Measurements from ENCODE around the gene MYPOP. TPM values are rescaled to one million over a fixed set of nuclear protein-coding genes. Genes with fewer than 3 reads are reported as not detected.

Gene MYPOP
- total and polyA plus RNA-seq, 9 of the 15 experiments (the other 6 are each of a cell fraction or from before 2014, with no cell fraction given), result 0.32 to 7.6 (median 1.6) TPM

DNA sequence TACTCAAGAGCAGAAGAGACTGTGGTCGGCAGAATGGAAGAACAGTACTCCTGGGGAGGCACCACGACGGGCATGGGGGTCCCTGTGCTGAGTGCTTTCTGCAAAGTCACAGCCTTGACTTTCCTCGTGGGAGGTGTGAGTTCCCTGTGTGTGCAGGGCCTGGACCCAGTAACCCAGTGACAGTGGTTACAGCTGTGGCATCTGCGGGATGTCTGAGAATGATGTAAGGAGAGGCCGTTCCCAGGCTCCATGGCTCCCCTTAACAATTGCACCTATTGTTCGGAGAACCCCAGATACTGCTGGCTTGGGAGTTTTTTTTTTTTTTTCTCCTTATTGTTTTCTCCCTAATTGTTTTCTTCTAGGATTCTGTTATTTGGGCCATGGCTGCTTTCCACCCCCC lies 17.3 kb upstream of the MYPOP start:
- TF ChIP-seq TARDBP (IDR thresholded peaks at IDR 0.05) (no peak), PTRF (tag; IDR thresholded peaks at IDR 0.05) (no peak), AFF4 (CRISPR knock-in tag; IDR thresholded peaks at IDR 0.05) (no peak), ELK1 (CRISPR knock-in tag; IDR thresholded peaks at IDR 0.05) (no peak), FOXJ2 (tag; IDR thresholded peaks at IDR 0.05) (no peak), HMG20B (CRISPR knock-in tag; IDR thresholded peaks at IDR 0.05) (no peak), ZBTB49 (CRISPR knock-in tag; IDR thresholded peaks at IDR 0.05; ENCODE audit: borderline replicate concordance) (no peak)
- TF ChIP-seq, protein P1, sequence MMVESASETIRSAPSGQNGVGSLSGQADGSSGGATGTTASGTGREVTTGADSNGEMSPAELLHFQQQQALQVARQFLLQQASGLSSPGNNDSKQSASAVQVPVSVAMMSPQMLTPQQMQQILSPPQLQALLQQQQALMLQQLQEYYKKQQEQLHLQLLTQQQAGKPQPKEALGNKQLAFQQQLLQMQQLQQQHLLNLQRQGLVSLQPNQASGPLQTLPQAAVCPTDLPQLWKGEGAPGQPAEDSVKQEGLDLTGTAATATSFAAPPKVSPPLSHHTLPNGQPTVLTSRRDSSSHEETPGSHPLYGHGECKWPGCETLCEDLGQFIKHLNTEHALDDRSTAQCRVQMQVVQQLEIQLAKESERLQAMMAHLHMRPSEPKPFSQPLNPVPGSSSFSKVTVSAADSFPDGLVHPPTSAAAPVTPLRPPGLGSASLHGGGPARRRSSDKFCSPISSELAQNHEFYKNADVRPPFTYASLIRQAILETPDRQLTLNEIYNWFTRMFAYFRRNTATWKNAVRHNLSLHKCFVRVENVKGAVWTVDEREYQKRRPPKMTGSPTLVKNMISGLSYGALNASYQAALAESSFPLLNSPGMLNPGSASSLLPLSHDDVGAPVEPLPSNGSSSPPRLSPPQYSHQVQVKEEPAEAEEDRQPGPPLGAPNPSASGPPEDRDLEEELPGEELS (CRISPR knock-in tag; IDR thresholded peaks at IDR 0.05; ENCODE audit: borderline replicate concordance), result no peak
- BruUV-seq (replicated peaks), result no TSS peak
- ChIA-PET CTCF (ENCODE audit: low intra/inter-chr PET ratio) (interaction anchor here (0.6 kb wide), 1 partner anchor 41 kb away, joined by 3 read pairs; no protein-coding TSS in a partner anchor), POLR2A (interaction anchor here (0.6 to 1.2 kb wide), 3 partner anchors 17 to 1564 kb away, joined by 3 to 4 read pairs (median 3); partner anchors contain the start of genes KPTN and MYPOP)
- Histone ChIP-seq H3K79me2 (ENCODE audit: control insufficient read depth, insufficient read depth, low read length) (no peaks in the 10 kb centered on the region), H3K27ac (ENCODE audit: extremely low read depth, low read depth, low read length) (no peak overlapping the region), H3K4me1 (replicated peaks in 1 of 2; ENCODE audit: control insufficient read depth in 2 of 2, insufficient read depth in 2 of 2, low read length in 2 of 2) (peaks cover 5 to 7% of the 10 kb centered on the region in 2 experiments; a peak in 3 of 5 replicates), H3K4me2 (ENCODE audit: insufficient read depth, low read length) (no peak overlapping the region), H4K20me1 (replicated peaks; ENCODE audit: control insufficient read depth, insufficient read depth, low read length) (no peaks in the 10 kb centered on the region), H3K9ac (ENCODE audit: insufficient read depth in 1 of 2, low read depth in 2 of 2, low read length in 2 of 2) (no peak overlapping the region), H3K9me1 (ENCODE audit: control insufficient read depth, insufficient read depth, low read length) (no peaks in the 10 kb centered on the region), H2AFZ (ENCODE audit: low read depth, low read length) (no peak overlapping the region), H3K36me3 (ENCODE audit: control insufficient read depth, insufficient read depth, low read length) (no peaks in the 10 kb centered on the region), H3K27me3 (ENCODE audit: control insufficient read depth in 2 of 2, insufficient read depth in 2 of 2, low read length in 2 of 2) (peaks cover 17 to 20% of the 10 kb centered on the region in 2 experiments; a peak in 4 of 5 replicates), H3K9me3 (replicated peaks; ENCODE audit: control insufficient read depth, insufficient read depth, low read depth, low read length) (no peaks in the 10 kb centered on the region), H3K4me3 (no peak overlapping the region)
- no peak for FAIRE-seq
- peak; percentile 41; the same call in 2 of the 3 replicates for ATAC-seq
- in situ Hi-C loops (cut with MboI), result loop anchor here (10.0 kb wide), 1 partner anchor 345 kb away; no protein-coding TSS in a partner anchor
- no peak for DNase-seq (ENCODE audit: extremely low read depth in 1 of 4, low spot score in 3 of 4)
- intact Hi-C loops (cut with micrococcal nuclease), result no loop called here
- 20% methylated on average over 6 of the region's 7 CpGs for WGBS (ENCODE audit: insufficient coverage, low coverage, missing lambda C conversion rate)
